ENCODE results near the gene MALAT1.
"Not testable (repeated sequence)": the region's sequence is repeated elsewhere in the genome, so short reads cannot be mapped to it uniquely, and the experiment has no call there.

MALAT1 gene

DNA sequence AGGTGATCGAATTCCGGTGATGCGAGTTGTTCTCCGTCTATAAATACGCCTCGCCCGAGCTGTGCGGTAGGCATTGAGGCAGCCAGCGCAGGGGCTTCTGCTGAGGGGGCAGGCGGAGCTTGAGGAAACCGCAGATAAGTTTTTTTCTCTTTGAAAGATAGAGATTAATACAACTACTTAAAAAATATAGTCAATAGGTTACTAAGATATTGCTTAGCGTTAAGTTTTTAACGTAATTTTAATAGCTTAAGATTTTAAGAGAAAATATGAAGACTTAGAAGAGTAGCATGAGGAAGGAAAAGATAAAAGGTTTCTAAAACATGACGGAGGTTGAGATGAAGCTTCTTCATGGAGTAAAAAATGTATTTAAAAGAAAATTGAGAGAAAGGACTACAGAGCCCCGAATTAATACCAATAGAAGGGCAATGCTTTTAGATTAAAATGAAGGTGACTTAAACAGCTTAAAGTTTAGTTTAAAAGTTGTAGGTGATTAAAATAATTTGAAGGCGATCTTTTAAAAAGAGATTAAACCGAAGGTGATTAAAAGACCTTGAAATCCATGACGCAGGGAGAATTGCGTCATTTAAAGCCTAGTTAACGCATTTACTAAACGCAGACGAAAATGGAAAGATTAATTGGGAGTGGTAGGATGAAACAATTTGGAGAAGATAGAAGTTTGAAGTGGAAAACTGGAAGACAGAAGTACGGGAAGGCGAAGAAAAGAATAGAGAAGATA is at the start of gene MALAT1:
TSS of gene MALAT1 (plus strand) at position 69 of the 736 bp plus-strand sequence.
- peak; percentile 96 for DNase-seq

DNA sequence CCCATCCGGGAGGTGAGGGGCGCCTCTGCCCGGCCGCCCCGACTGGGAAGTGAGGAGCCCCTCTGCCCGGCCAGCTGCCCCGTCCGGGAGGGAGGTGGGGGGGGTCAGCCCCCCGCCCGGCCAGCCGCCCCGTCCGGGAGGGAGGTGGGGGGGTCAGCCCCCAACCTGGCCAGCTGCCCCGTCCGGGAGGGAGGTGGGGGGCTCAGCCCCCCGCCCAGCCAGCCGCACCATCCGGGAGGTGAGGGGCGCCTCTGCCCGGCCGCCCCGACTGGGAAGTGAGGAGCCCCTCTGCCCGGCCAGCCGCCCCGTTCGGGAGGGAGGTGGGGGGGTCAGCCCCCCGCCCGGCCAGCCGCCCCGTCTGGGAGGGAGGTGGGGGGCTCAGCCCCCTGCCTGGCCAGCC is 47.5 kb upstream of the MALAT1 start:
- not testable (repeated sequence) for DNase-seq

DNA sequence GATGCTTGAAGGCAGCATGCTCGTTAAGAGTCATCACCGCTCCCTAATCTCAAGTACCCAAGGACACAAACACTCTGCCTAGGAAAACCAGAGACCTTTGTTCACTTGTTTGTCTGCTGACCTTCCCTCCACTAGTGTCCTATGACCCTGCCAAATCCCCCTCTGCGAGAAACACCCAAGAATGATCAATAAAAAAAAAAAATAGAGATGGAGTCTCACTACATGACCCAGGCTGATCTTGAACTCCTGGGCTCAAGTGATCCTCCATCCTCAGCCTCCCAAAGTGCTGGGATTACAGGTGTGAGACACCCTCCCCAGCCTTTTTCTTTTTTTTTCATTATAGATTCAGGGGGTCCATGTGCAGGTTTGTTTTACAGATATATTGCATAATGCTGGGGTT is 46.6 kb upstream of the MALAT1 start:
- DNase-seq, result not testable (repeated sequence)

DNA sequence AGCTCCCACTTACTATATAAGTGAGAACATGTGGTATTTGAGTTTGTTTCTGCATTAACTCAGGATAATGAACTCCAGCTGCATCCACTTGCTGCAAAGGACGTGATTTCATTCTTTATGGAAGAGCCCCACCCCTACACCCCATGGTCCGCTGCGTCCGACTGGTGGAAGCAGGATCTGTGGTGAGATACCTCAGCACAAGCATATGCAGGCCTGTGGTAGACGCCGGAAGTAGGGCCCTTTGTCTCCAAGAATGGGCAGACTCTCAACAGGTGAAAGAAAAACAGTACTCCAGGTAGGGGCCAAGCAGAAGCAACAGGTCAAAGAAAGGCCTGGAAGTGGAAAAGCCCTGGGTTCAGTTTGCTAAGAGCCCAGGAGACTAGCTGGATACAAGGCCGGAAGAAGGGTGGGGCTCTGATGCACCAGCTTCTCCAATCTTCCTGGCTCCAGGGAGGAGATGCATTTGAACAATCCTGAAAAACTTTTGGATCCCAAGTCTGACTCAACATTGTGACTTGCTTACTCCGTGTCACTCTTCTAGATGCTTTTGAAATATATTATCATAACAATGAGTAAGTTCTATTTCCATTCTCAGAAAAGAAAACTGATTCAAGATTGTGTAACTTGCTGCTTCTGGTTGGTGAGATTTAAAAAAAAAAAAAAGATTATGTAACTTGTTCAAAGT is 45.9 kb upstream of the MALAT1 start:
- DNase-seq, result peak in 1 of 2 experiments; percentile 16

DNA sequence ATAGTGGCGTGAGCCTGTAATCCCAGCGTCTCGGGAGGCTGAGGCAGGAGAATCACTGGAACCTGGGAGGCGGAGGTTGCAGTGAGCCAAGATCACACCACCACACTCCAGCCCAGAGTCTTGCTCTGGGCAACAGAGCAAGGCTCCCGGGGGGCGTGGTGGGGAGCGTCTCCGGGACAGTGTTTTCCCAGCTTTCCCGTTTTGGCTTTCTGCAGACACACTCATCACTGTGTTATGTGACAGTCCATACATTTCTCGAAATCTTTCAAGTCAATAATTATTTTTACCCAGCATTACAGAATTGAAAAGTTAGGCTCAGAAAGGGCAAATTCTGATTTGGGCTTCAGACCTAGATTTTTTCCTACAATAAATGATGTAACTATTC is 44.5 kb upstream of the MALAT1 start:
- DNase-seq, result no peak

DNA sequence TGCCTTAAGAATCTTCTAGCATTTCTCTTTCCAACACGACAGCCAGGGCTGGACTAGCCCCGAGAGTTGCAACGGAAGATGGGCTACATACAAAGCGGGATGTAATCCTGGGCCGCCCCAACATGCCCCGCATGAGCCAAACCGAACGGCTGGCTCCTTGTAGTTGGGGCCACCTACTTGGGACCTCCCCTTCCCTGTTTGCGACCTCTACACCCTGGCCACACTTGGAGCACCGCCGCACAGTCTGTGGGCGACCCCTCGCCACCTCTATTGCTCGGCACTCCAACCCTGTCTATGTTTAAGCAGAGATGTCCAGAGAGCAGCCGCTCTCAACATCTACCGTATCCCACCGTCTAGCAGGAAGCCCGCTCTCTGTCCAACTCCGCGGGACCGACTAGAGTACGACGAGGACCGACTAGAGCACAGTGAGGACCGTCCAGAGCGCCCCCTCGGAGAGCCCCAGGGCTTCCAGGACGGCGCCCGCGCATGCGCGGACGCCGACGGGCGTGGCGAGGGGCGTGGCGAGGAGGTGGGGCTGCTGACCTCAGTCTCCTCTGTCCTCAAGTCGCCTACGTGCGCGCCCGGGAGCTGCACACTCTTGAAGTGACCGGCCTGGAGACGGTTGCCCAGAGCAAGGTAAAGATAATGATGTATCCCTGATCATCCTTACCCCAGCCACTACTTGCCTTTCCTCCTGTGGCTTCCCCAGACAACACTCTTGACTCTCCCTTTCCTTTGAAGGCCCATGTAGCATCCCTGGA is 44.0 kb upstream of the MALAT1 start:
- DNase-seq, result peak; percentile 92 to 95

DNA sequence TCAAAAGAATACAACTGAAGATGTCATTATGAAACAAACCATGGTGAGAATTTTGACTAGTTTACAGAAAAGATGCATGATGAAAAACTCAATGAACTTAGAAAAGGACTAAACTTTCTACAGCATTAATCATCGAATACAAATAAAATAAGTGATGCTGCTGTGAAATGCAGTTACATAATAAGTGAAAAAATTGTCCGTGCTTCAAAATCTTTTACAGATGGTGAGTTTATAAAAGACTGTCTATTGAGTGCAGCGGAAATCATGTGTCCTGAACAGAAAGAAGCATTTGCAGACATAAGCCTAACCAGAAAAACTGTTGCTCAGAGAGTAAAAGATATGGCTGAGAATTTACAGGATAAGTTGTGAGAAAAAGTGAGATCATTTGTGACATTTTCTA is 42.4 kb upstream of the MALAT1 start:
- no peak for DNase-seq

DNA sequence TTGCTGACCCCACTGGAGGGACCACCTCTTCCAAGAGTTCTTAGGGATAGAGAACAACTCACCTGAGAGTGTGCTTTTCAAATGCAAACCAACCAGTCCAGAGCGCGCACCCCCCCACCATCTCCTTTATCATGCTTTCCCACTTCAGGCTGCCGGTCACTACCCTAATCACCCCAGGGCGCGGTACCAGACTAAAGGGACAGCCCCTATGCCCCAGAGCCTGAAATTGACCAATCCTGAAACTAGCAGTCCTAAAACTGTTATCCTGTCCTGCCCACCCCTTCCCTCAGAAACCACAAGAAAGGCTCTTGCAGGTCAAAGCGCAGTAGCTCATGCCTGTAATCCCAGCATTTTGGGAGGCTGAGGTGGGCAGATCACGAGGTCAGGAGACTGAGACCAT is 39.3 kb upstream of the MALAT1 start:
- no peak for DNase-seq

DNA sequence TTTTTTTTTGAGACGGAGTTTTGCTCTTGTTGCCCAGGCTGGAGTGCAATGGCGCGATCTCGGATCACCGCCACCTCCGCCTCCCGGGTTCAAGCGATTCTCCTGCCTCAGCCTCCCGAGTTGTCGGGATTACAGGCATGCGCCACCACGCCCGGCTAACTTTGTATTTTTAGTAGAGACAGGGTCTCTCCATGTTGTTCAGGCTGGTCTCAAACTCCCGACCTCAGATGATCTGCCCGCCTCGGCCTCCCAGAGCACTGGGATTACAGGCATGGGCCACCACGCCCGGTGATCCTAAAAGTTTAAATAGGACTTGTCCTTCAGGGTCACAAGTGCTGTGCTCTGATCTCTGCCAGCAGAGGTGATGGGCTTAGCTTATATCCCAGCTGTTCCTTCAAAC is 33.4 kb upstream of the MALAT1 start:
- DNase-seq, result not testable (repeated sequence)

DNA sequence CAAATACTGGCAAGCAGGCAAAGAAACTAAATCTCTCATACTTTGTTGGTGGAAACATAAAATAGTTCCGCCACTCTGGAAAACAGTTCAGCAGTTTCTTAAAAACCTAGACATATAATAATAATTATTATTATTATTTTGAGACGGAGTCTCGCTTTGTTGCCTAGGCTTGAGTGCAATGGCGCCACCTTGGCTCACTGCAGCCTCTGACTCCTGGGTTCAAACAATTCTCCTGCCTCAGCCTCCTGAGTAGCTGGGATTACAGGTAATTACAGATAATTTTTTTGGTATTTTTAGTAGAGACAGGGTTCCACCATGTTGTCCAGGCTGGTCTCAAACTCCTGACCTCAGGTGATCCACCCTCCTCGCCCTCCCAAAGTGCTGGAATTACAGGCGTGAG is 31.5 kb upstream of the MALAT1 start:
- DNase-seq, result not testable (repeated sequence)

DNA sequence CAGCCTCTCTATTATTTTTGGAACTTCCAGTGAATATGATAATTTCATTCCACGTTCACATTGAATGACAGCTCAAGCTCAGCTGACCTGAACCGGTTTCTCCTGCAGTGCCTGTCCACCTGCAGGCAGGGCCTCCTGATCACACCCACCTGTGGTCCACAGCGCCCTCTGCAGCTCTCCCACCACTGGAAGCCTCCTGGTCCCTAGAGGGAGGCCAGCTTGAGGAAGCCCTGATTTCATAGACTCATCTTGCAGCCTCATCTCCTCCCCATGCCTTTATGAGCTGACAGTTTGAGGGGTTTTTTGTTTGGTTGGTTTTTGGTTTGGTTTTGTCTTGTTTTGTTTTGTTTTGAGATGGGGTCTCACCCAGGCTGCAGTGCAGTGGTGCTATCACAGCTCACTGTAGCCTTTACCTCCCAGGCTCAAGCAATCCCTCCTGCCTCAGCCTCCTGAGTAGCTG is 29.9 kb upstream of the MALAT1 start:
- DNase-seq, result peak; percentile 74 to 76

DNA sequence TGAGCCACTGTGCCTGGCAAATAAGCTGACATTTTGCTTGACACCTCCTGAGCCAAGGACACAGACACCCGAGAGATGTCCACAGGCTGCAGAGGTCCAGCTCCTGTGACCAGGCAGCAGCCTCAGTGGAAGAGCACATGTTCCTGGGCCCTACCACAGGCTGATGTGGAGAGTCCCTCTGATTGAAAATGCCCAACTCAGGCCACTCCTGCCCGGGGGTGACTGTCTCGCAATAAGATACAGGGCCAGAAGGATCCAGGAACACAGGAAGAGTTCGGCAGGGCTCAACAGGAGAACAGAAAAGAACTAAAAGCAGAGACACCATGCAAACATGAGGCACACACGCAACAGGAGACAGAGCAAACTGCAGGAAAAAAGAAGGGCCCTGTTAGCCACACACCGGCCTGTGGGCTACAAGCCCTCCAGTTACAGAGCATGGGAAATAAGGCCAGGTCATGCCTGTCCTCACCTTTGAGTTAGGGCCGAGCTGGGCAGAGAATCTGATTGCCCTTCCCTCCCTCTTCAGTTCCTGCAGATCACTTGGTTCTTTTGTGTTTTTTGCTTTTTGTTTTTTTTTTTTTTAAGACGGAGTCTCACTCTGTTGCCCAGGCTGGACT is 28.3 kb upstream of the MALAT1 start:
- no peak for DNase-seq

DNA sequence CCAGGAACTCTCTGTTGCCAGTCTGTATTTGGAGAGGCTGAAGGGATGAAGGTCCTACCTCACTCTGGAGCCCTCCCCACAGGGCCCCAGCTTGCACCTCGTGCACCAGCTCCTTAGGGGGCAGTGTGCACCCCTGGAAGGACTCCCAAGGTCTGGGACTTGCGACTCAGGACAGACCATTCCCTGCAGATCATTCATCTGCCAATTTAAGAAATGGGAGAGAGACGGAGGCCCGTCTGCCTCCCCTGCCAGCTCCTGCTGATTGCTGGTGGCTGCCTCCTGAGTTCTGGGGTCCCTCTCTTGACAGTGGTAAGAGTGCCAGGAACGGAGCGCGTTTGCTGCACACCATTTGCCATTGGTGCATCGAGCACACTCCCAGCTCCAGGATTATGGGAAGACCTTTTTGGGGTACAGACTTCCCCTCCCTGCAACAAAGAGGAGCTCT is 27.4 kb upstream of the MALAT1 start:
- DNase-seq, result peak; percentile 53 to 63

DNA sequence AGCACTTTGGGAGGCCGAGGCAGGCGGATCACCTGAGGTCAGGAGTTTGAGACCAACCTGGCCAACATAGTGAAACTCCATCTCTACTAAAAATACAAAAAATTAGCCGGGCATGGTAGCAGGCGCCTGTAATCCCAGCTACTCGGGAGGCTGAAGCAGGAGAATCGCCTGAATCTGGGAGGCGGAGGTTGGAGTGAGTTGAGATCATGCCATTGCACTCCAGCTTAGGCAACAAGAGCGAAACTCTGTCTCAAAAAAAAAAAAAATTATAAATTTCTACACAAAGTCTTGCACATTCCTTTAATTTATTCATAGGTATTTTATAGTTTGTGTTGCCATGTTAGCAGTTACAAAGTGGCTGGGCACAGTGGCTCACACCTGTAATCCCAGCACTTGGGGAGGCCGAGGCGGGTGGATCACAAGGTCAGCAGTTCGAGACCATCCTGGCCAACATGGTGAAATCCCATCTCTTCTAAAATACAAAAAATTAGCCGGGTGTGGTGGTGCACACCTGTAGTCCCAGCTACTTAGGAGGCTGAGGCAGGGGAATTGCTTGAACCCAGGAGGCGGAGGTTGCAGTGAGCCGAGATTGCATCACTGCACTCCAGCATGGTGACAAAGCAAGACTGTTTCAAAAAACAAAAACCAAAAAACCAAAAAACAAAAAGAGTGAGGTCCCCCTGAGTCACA is 26.1 kb upstream of the MALAT1 start:
- not testable (repeated sequence) for DNase-seq

DNA sequence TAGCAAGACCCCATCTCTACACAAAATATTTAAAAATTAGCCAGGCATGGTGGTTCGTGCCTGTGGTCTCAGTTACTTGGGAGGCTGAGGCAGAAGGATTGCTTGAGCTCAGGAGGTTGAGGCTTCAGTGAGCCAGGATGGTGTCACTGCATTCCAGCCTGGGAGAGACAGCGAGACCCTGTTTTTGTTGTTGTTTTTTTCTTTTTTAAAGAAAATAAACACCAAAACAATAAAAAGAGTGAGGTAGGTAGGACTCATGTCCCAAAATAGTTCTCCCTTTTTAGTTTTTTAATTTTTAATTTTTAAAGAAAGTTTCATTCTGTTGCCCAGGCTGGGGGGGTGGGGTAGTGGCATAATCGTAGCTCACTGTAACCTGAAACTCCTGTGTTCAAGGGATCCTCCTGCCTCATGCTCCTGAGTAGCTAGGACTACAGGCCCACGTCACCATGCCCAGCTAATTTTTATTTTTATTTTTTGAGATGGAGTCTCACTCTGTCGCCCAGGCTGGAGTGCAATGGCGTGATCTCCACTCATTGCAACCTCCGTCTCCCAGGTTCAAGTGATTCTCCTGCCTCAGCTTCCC is 25.5 kb upstream of the MALAT1 start:
- DNase-seq, result no peak

DNA sequence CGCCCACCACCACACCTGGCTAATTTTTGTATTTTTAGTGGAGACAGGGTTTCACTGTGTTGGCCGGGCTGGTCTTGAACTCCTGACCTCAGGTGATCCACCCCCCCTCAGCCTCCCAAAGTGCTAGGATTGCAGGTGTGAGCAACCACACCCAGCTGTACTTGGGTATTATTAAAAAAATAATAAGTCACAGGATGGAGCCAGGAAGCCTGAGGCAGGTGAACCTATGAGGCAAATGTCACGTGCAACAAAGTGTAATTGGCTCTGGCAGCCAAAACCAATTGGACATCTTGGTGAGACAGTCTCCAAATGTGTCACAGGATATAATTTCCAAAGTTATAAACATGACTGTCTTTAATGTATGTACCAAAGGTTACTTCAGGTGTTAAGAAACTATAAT is 24.0 kb upstream of the MALAT1 start:
- DNase-seq, result no peak

DNA sequence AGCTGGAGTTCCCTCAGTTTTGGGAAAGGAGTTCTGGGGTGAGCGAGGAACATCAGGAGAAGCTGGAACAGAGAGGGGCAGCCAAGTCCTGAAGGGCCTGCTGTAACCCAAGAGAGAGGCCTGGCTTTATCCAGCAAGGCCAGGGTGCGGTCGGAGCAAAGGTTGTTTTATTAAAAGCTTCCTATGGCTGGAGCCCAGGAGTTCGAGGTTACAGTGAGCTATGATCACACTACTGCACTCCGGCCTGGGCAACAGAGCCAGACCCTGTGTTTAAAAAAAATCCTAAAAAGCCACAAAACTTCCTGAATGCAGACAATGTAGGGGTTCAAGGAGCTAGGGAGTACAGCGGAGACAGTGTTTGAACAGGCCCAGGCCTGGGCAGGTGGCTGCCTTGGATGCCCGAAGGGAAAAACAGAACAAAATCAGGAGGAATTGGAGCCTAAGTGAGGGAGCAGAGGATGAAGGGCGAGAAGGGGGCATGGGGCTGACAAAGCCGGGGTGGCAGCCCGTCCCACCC is 22.2 kb upstream of the MALAT1 start:
- no peak for DNase-seq

DNA sequence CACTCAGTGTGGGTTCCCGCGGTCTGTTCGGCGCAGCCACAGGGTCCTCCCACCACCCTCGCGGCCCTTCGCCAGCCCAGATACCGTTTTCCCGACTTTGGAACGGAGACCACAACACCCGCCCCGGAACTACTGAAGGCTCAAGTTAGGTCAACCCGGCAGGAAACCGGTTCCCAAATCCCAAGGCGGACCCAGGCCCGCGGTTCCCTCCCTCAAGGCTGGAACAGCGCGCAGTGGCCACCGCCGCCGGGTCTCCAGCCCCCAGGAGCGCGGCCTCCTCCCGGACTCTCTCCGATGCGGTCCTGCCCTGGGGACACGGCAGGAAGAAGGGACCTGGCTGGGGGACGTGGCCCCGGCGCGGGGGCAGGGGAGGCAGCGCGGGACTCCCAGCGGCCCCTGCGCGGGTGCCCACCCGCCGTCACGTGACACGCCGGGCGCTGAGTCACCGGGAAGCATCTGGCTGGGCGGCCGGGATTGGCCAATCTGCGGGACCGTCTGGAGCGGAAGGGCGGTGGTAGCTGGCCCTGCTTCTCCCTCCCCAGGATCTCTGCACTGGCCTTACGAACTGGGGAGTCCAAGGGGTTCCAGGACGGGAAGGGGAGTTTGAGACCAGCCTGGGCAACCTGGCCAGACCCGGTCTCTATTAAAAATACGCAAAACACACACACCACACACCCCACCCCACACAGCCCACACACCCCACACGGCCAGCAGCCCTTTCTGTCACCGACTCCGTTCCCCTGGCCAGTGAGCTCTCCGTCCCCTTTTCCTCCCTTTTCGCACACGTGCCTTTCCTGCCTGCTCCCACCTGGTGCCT is 21.5 kb upstream of the MALAT1 start:
- peak; percentile 97 for DNase-seq

DNA sequence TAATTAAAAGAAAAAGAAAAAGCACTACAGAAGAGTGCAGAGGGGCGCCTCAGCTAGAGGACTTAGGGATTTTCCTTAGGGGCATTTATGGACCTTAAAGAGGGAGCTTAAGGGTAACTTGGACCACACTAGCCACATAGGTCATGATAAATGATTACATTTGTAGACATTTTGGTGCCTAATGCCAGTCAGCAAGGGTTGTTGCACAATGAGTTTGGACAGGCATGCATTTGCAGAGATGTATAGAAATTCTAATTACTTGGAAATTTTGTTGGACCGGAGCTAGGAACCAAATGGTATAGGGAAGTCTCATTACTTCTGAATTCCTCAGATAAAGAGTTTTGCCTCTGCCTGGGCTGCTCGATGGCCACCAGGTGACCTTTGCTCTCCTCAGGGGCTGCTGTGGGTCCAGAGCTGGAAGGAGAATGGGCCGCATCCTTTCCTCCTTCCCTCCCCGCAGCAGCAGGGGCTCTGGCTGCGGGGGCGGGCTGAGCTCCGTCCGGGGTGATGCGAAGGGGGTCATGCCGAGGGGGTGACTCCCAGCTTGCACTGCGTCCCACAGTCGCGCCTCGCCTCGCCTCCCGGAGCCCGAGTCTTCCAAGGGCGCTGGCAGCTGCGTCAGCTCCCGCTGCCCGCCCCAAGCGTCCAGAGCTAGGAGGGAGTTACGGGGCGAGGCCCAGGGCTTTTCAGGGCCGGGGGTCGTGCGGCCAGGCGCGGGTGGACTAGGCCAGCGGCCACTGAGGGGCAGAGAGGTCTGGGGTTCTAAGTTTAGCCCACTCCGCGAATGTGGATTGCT is 20.3 kb upstream of the MALAT1 start:
- no peak for DNase-seq
